PC-3 (cell line): ENCODE measurements around the gene PYROXD2. TPM values are rescaled to one million over a fixed set of nuclear protein-coding genes. Genes with fewer than 3 reads are reported as not detected.

ENCODE experiments used
- ATAC-seq: fragments of 200-7000 bp; cut with Tn5 transposase; 2 replicates; pipeline ENCODE4 v1.9.1; 2020; ENCODE audit warnings: mild to moderate bottlenecking, moderate library complexity
- BruUV-seq: library from RNA; stranded (reverse); fragments of 400-500 nt; replicated peaks from 2 replicates; lab custom pipeline; 2021; lab: Mats Ljungman, UMichigan
- CTCF ChIA-PET: fragments of 300-600 bp; sonication (Branson Sonifier 250); formaldehyde crosslinking; loops from one replicate; lab custom pipeline; 2022; ENCODE audit warnings: antibody characterized with exemption; lab: Charles Lee
- POLR2A ChIA-PET: fragments of 300-600 bp; sonication (Branson Sonifier 250); formaldehyde crosslinking; loops from one replicate; lab custom pipeline; 2022; ENCODE audit warnings: antibody characterized with exemption; ENCODE audit not compliant: unreplicated experiment; lab: Charles Lee
- DNase-seq: peaks from one replicate; pipeline ENCODE4 v3.0.0-alpha.2; 2015
- H2AFZ ChIP-seq: fragments of 300-600 bp; sonication (generic); 2 replicates; pipeline ENCODE4 v1.6.0; 2016; ENCODE audit warnings: antibody characterized with exemption, low read length
- H3F3A ChIP-seq: fragments of 300-600 bp; sonication (generic); one replicate; pipeline ENCODE4 v1.6.0; 2017; ENCODE audit warnings: antibody characterized with exemption, low read length, control low read depth, mild to moderate bottlenecking; ENCODE audit not compliant: unreplicated experiment
- H3K27ac ChIP-seq: fragments of 300-600 bp; sonication (generic); 2 replicates; pipeline ENCODE4 v1.5.1; 2016; ENCODE audit warnings: mild to moderate bottlenecking, low read length
- H3K27me3 ChIP-seq: fragments of 300-600 bp; sonication (generic); 2 replicates; pipeline ENCODE4 v1.6.1; 2016; ENCODE audit warnings: low read length, mixed read lengths
- H3K36me3 ChIP-seq: fragments of 300-600 bp; sonication (generic); 2 replicates; pipeline ENCODE4 v1.6.1; 2016; ENCODE audit warnings: low read depth, mixed run types, low read length, mixed read lengths
- H3K4me1 ChIP-seq: fragments of 300-600 bp; sonication (generic); 2 replicates; pipeline ENCODE4 v1.5.1; 2016; ENCODE audit warnings: low read length; ENCODE audit not compliant: insufficient read depth
- H3K4me2 ChIP-seq: fragments of 300-600 bp; sonication (generic); 2 replicates; pipeline ENCODE4 v1.6.0; 2016; ENCODE audit warnings: low read length
- H3K4me3 ChIP-seq: fragments of 300-600 bp; sonication (generic); 2 replicates; pipeline ENCODE4 v1.5.1; 2016; ENCODE audit warnings: mild to moderate bottlenecking, low read length, mixed read lengths
- H3K79me2 ChIP-seq: fragments of 300-600 bp; sonication (generic); 2 replicates; pipeline ENCODE4 v1.6.1; 2017; ENCODE audit warnings: low read length, mixed read lengths
- H3K9ac ChIP-seq: fragments of 300-600 bp; sonication (generic); 2 replicates; pipeline ENCODE4 v1.6.0; 2016; ENCODE audit warnings: mild to moderate bottlenecking, low read length
- H3K9me2 ChIP-seq: fragments of 300-600 bp; sonication (generic); replicated peaks from 2 replicates; pipeline ENCODE4 v1.6.1; 2016; ENCODE audit warnings: mixed run types, low read length, mixed read lengths
- H3K9me3 ChIP-seq: fragments of 300-600 bp; sonication (generic); 2 replicates; pipeline ENCODE4 v1.6.1; 2016; ENCODE audit warnings: low read length, mixed read lengths
- H4K20me1 ChIP-seq: fragments of 300-600 bp; sonication (generic); 2 replicates; pipeline ENCODE4 v1.6.1; 2016; ENCODE audit warnings: low read length, mixed read lengths
- CTCF ChIP-seq: fragments of 300-600 bp; sonication (generic); conservative IDR thresholded peaks from 2 replicates; pipeline ENCODE4 v1.5.1; 2017; ENCODE audit warnings: antibody characterized with exemption, low read depth, mild to moderate bottlenecking, low read length
- EZH2 ChIP-seq: fragments of 300-600 bp; sonication (generic); IDR thresholded peaks from one replicate; pipeline ENCODE4 v1.6.1; 2017; ENCODE audit warnings: antibody characterized with exemption, mild to moderate bottlenecking, low read length; ENCODE audit not compliant: unreplicated experiment
- EZH2phosphoT487 ChIP-seq: fragments of 300-600 bp; sonication (generic); IDR thresholded peaks from 2 replicates; pipeline ENCODE4 v1.6.1; 2018; ENCODE audit warnings: mild to moderate bottlenecking, antibody characterized with exemption, low read length, borderline replicate concordance
- intact Hi-C: fragments of 100-400 bp; cut with micrococcal nuclease; formaldehyde crosslinking; loops from 2 replicates; pipeline ENCODE4 v1.9.0; 2023
- total RNA-seq: library from RNA; depleted of rRNA; stranded (reverse); fragments of >200 nt; gene quantifications from 2 replicates; pipeline ENCODE4 v1.2.3, GENCODE V29; 2014

The PYROXD2 gene
- total RNA-seq, 1 experiment from 2014 or later = 3.1 TPM

- BruUV-seq = no TSS peak
- Histone ChIP-seq H3K4me1 (no peaks in the 10 kb centered on the region), H3F3A (no peaks in the 10 kb centered on the region), H3K27me3 (no peaks in the 10 kb centered on the region), H3K27ac (no peak overlapping the region), H4K20me1 (no peaks in the 10 kb centered on the region), H3K4me3 (no peak overlapping the region), H3K9me3 (no peaks in the 10 kb centered on the region), H3K9ac (no peak overlapping the region), H2AFZ (no peak overlapping the region), H3K79me2 (no peaks in the 10 kb centered on the region), H3K4me2 (no peak overlapping the region), H3K36me3 (no peaks in the 10 kb centered on the region), H3K9me2 (no peaks in the 10 kb centered on the region)
- CTCF ChIA-PET = no interaction called here
- TF ChIP-seq CTCF = peak; percentile 75
- no peak for TF ChIP-seq EZH2
- DNase-seq = peak; percentile 54
- peak; percentile 88 for ATAC-seq
- intact Hi-C loops = loop anchor here (2.0 kb wide), 1 partner anchor 35 kb away; no protein-coding TSS in a partner anchor
- POLR2A ChIA-PET = no interaction called here
Measured at GRCh38 chr10:98425511-98426352, 10.8 kb upstream of the PYROXD2 start.

GRCh38 chr10:98424295-98425254 lies 9.6 kb upstream of the PYROXD2 start:
- H3K4me3 ChIP-seq = no peak overlapping the region
- TF ChIP-seq EZH2 (no peak), EZH2phosphoT487 (no peak)
- H3K27ac ChIP-seq = no peak overlapping the region
- DNase-seq = no peak
- ChIA-PET POLR2A (no interaction called here), CTCF (no interaction called here)
- no peaks in the 10 kb centered on the region for H3K27me3 ChIP-seq
- no peak for ATAC-seq
- no peaks in the 10 kb centered on the region for H3K79me2 ChIP-seq
- no peaks in the 10 kb centered on the region for H3K9me2 ChIP-seq
- H2AFZ ChIP-seq = no peak overlapping the region
- intact Hi-C loops = loop anchor here (2.0 kb wide), 1 partner anchor 36 kb away; no protein-coding TSS in a partner anchor
- no peaks in the 10 kb centered on the region for H3K36me3 ChIP-seq
- no peaks in the 10 kb centered on the region for H3K9me3 ChIP-seq
- H3K4me2 ChIP-seq = no peak overlapping the region
- H3K9ac ChIP-seq = no peak overlapping the region
- H3F3A ChIP-seq = no peaks in the 10 kb centered on the region
- no peaks in the 10 kb centered on the region for H4K20me1 ChIP-seq
- no peaks in the 10 kb centered on the region for H3K4me1 ChIP-seq
- no TSS peak for BruUV-seq

- no TSS peak for BruUV-seq
- Histone ChIP-seq H3K4me1 (no peaks in the 10 kb centered on the region), H3K27me3 (no peaks in the 10 kb centered on the region), H3K4me2 (no peak overlapping the region), H3K79me2 (no peaks in the 10 kb centered on the region), H3K27ac (no peak overlapping the region), H3K9ac (no peak overlapping the region), H4K20me1 (no peaks in the 10 kb centered on the region), H3K4me3 (no peak overlapping the region), H3F3A (no peaks in the 10 kb centered on the region), H2AFZ (no peak overlapping the region), H3K36me3 (no peaks in the 10 kb centered on the region), H3K9me3 (no peaks in the 10 kb centered on the region), H3K9me2 (no peaks in the 10 kb centered on the region)
- DNase-seq (no peak), ATAC-seq (no peak)
- ChIA-PET POLR2A (no interaction called here), CTCF (no interaction called here)
- TF ChIP-seq EZH2phosphoT487 (no peak), CTCF (no peak), EZH2 (no peak)
- intact Hi-C loops = loop anchor here (2.0 kb wide), 1 partner anchor 37 kb away; no protein-coding TSS in a partner anchor
Measured at GRCh38 chr10:98423691-98424120, 8.7 kb upstream of the PYROXD2 start.
